Endodermal cell (in vitro differentiated cells): ENCODE data around the gene MAGEE1. TPM values are rescaled to one million over a fixed set of nuclear protein-coding genes. Genes with fewer than 3 reads are reported as not detected.

ENCODE experiments used
- DNase-seq: peaks from one replicate; pipeline ENCODE4 v3.0.0-alpha.2; 2017
- H3K27ac ChIP-seq: 2 replicates; pipeline ENCODE4 v1.5.1; 2013; ENCODE audit warnings: mild to moderate bottlenecking, low read depth, low read length, moderate library complexity
- H3K27me3 ChIP-seq: 2 replicates; pipeline ENCODE4 v1.6.1; 2013; ENCODE audit warnings: mild to moderate bottlenecking, low read length, moderate library complexity; ENCODE audit not compliant: insufficient read depth, control insufficient read depth, poor library complexity, severe bottlenecking
- H3K36me3 ChIP-seq: 2 replicates; pipeline ENCODE4 v1.7.0; 2013; ENCODE audit warnings: mild to moderate bottlenecking, low read length, moderate library complexity; ENCODE audit not compliant: control insufficient read depth, insufficient read depth
- H3K4me1 ChIP-seq: one replicate; pipeline ENCODE4 v1.7.0; 2013; ENCODE audit warnings: low read length; ENCODE audit not compliant: control insufficient read depth, insufficient read depth
- H3K4me3 ChIP-seq: 2 replicates; pipeline ENCODE4 v1.5.1; 2013; ENCODE audit warnings: mild to moderate bottlenecking, low read length, moderate library complexity
- H3K9ac ChIP-seq: 2 replicates; pipeline ENCODE4 v1.6.1; 2013; ENCODE audit warnings: mild to moderate bottlenecking, low read length, moderate library complexity; ENCODE audit not compliant: poor library complexity, severe bottlenecking; ENCODE audit errors: extremely low read depth
- H3K9me3 ChIP-seq: 2 replicates; pipeline ENCODE4 v1.6.1; 2013; ENCODE audit warnings: mild to moderate bottlenecking, low read length, moderate library complexity; ENCODE audit not compliant: control insufficient read depth
- H3K27ac Mint-ChIP-seq: 2 replicates; pipeline ENCODE4 v1.8.0; 2020; ENCODE audit warnings: mixed read lengths
- H3K27me3 Mint-ChIP-seq: 2 replicates; pipeline ENCODE4 v1.8.0; 2021; ENCODE audit warnings: mild to moderate bottlenecking, mixed read lengths; ENCODE audit not compliant: insufficient read depth
- H3K36me3 Mint-ChIP-seq: 2 replicates; pipeline ENCODE4 v1.8.0; 2020; ENCODE audit warnings: low read depth, mixed read lengths
- H3K4me1 Mint-ChIP-seq: 2 replicates; pipeline ENCODE4 v1.8.0; 2020; ENCODE audit warnings: mixed read lengths
- H3K4me3 Mint-ChIP-seq: 2 replicates; pipeline ENCODE4 v1.8.0; 2020; ENCODE audit warnings: mild to moderate bottlenecking, moderate library complexity, mixed read lengths
- H3K9me3 Mint-ChIP-seq: 2 replicates; pipeline ENCODE4 v1.8.0; 2020; ENCODE audit warnings: mild to moderate bottlenecking, mixed read lengths
- CTCF ChIP-seq: fragments of 200-600 bp; sonication (generic); conservative IDR thresholded peaks from 2 replicates; pipeline ENCODE4 v1.5.0; 2021; ENCODE audit warnings: antibody characterized with exemption, mild to moderate bottlenecking
- WGBS, 2 experiments: methylation state at CpG; one replicate each; pipeline versions ENCODE4 v1.1.5 to v1.1.7; 2013; ENCODE audit warnings: missing lambda C conversion rate in 2 of 2, mixed read lengths in 1 of 2; ENCODE audit not compliant: insufficient coverage in 1 of 2, insufficient read length in 1 of 2; 5-methylcytosine and 5-hydroxymethylcytosine counted together
- total RNA-seq, 2 donors: library from RNA; stranded (reverse); fragmentation: NEBNext Ultra II Directional in 1 of 2; extraction: Animal tissue kit (Norgen Biotek cat#: 25700) in 1 of 2; gene quantifications; 2 replicates in 1 of 2; 3 replicates in 1 of 2; pipeline ENCODE4 v1.2.1, GENCODE V29; 2021

MAGEE1 gene
- total RNA-seq, 2 donors from 2014 or later: 7.1 to 9.6 TPM

GRCh38 chrX:76433219-76433618 lies 5.7 kb downstream of the MAGEE1 start:
- Histone ChIP-seq H3K27ac (no peak overlapping the region), H3K4me3 (no peak overlapping the region), H3K36me3 (no peaks in the 10 kb centered on the region), H3K4me1 (no peaks in the 10 kb centered on the region), H3K9ac (no peak overlapping the region), H3K27me3 (no peaks in the 10 kb centered on the region), H3K9me3 (no peaks in the 10 kb centered on the region)
- no peak for TF ChIP-seq CTCF
- no peak overlapping the region for H3K27ac Mint-ChIP-seq
- no peaks in the 10 kb centered on the region for H3K27me3 Mint-ChIP-seq
- peaks cover 28% of the 10 kb centered on the region for H3K9me3 Mint-ChIP-seq
- H3K4me1 Mint-ChIP-seq: peaks cover 6% of the 10 kb centered on the region
- H3K4me3 Mint-ChIP-seq: no peak overlapping the region
- DNase-seq: no peak
- WGBS, 2 experiments: 71% methylated on average over 1 of the region's 1 CpG; no CpG with 5 or more reads in 1 of the 2 experiments
- H3K36me3 Mint-ChIP-seq: no peaks in the 10 kb centered on the region

GRCh38 chrX:76434103-76434741 lies 6.7 kb downstream of the MAGEE1 start:
- H3K27me3 ChIP-seq: no peaks in the 10 kb centered on the region
- no peaks in the 10 kb centered on the region for H3K4me1 ChIP-seq
- H3K36me3 Mint-ChIP-seq: no peaks in the 10 kb centered on the region
- DNase-seq: no peak
- H3K27me3 Mint-ChIP-seq: no peaks in the 10 kb centered on the region
- 81% methylated on average over 3 of the region's 3 CpGs; no CpG with 5 or more reads in 1 of the 2 experiments for WGBS, 2 experiments
- H3K27ac Mint-ChIP-seq: no peak overlapping the region
- no peak overlapping the region for H3K4me3 ChIP-seq
- H3K4me3 Mint-ChIP-seq: no peak overlapping the region
- H3K9me3 Mint-ChIP-seq: peaks cover 29% of the 10 kb centered on the region
- H3K9me3 ChIP-seq: no peaks in the 10 kb centered on the region
- no peaks in the 10 kb centered on the region for H3K36me3 ChIP-seq
- no peak overlapping the region for H3K27ac ChIP-seq
- no peak for TF ChIP-seq CTCF
- no peak overlapping the region for H3K9ac ChIP-seq
- peaks cover 6% of the 10 kb centered on the region for H3K4me1 Mint-ChIP-seq

- TF ChIP-seq CTCF: no peak
- Histone ChIP-seq H3K36me3 (no peaks in the 10 kb centered on the region), H3K4me1 (no peaks in the 10 kb centered on the region), H3K9ac (no peak overlapping the region), H3K9me3 (no peaks in the 10 kb centered on the region), H3K4me3 (no peak overlapping the region), H3K27ac (no peak overlapping the region), H3K27me3 (no peaks in the 10 kb centered on the region)
- Mint-ChIP-seq H3K36me3 (no peaks in the 10 kb centered on the region), H3K9me3 (peaks cover 42% of the 10 kb centered on the region), H3K27ac (no peak overlapping the region), H3K4me1 (peaks cover 5% of the 10 kb centered on the region), H3K4me3 (no peak overlapping the region), H3K27me3 (no peaks in the 10 kb centered on the region)
- no peak for DNase-seq
Observed at GRCh38 chrX:76439188-76439587, 11.7 kb downstream of the MAGEE1 start.
